HepG2 (cell line): ENCODE data around the gene SLC12A5. TPM values are rescaled to one million over a fixed set of nuclear protein-coding genes. Genes with fewer than 3 reads are reported as not detected.

Source experiments
- ARID2 ChIP-seq: sonication (generic); formaldehyde crosslinking; IDR thresholded peaks from 2 replicates; pipeline ENCODE4 v1.8.1; 2022; ENCODE audit warnings: mild to moderate bottlenecking, missing genetic modification reagents, borderline replicate concordance
- ATF2 ChIP-seq: sonication (generic); formaldehyde crosslinking; IDR thresholded peaks from 2 replicates; pipeline ENCODE4 v1.4.0; 2020; ENCODE audit warnings: missing genetic modification reagents
- ATF4 ChIP-seq, 2 experiments: fragments of 450-650 bp in 1 of 2; sonication (generic) in 1 of 2; formaldehyde crosslinking; IDR thresholded peaks; 2 replicates each; pipeline versions ENCODE4 v1.5.0 to v1.8.0; 2020 to 2022; ENCODE audit warnings: mild to moderate bottlenecking in 1 of 2, missing genetic modification reagents in 1 of 2
- BORCS8-MEF2B ChIP-seq: sonication (generic); formaldehyde crosslinking; IDR thresholded peaks from 2 replicates; pipeline ENCODE4 v1.8.0; 2022; ENCODE audit warnings: mild to moderate bottlenecking, missing genetic modification reagents
- FOXA3 ChIP-seq: IDR thresholded peaks from 2 replicates; pipeline ENCODE4 v1.6.1; 2016; ENCODE audit warnings: missing genetic modification reagents, missing compliant biosample characterization
- FOXK2 ChIP-seq: fragments of 450-650 bp; IDR thresholded peaks from 2 replicates; pipeline ENCODE4 v1.6.1; 2016
- HIVEP1 ChIP-seq: sonication (generic); formaldehyde crosslinking; IDR thresholded peaks from 2 replicates; pipeline ENCODE4 v1.4.0; 2020; ENCODE audit warnings: mild to moderate bottlenecking, missing genetic modification reagents
- KLF15 ChIP-seq: sonication (generic); formaldehyde crosslinking; IDR thresholded peaks from 2 replicates; pipeline ENCODE4 v1.8.1; 2023; ENCODE audit warnings: borderline replicate concordance, mild to moderate bottlenecking, inconsistent platforms, missing genetic modification reagents, mixed read lengths
- MAFG ChIP-seq: sonication (generic); formaldehyde crosslinking; IDR thresholded peaks from 2 replicates; pipeline ENCODE4 v1.5.1; 2020; ENCODE audit warnings: mild to moderate bottlenecking, missing genetic modification reagents
- NFATC3 ChIP-seq: sonication (generic); formaldehyde crosslinking; IDR thresholded peaks from 2 replicates; pipeline ENCODE4 v1.5.1; 2020; ENCODE audit warnings: mild to moderate bottlenecking, missing genetic modification reagents
- NFKBIZ ChIP-seq: IDR thresholded peaks from 2 replicates; pipeline ENCODE4 v1.6.1; 2018; ENCODE audit warnings: missing genetic modification reagents, missing compliant biosample characterization
- PAF1 ChIP-seq: IDR thresholded peaks from 2 replicates; pipeline ENCODE4 v1.6.1; 2016; ENCODE audit warnings: missing genetic modification reagents, missing compliant biosample characterization
- POLR2AphosphoS2 ChIP-seq: IDR thresholded peaks from 2 replicates; pipeline ENCODE4 v1.6.1; 2011; ENCODE audit warnings: low read depth, low read length, improper control_type of control experiment
- RAD51 ChIP-seq: fragments of 450-650 bp; IDR thresholded peaks from 2 replicates; pipeline ENCODE4 v1.6.1; 2016; ENCODE audit warnings: borderline replicate concordance
- RARA ChIP-seq: IDR thresholded peaks from 2 replicates; pipeline ENCODE4 v1.6.1; 2016; ENCODE audit warnings: missing genetic modification reagents, missing compliant biosample characterization
- RNF219 ChIP-seq: sonication (generic); formaldehyde crosslinking; IDR thresholded peaks from 2 replicates; pipeline ENCODE4 v1.5.0; 2020; ENCODE audit warnings: mild to moderate bottlenecking, missing genetic modification reagents
- THYN1 ChIP-seq: sonication (generic); formaldehyde crosslinking; IDR thresholded peaks from 2 replicates; pipeline ENCODE4 v1.8.1; 2023; ENCODE audit warnings: low read depth, mild to moderate bottlenecking, moderate library complexity, missing genetic modification reagents, borderline replicate concordance
- TSC22D2 ChIP-seq: sonication (generic); formaldehyde crosslinking; IDR thresholded peaks from 2 replicates; pipeline ENCODE4 v1.5.1; 2020; ENCODE audit warnings: missing genetic modification reagents, mild to moderate bottlenecking, borderline replicate concordance
- ZBTB3 ChIP-seq: sonication (generic); formaldehyde crosslinking; IDR thresholded peaks from 2 replicates; pipeline ENCODE4 v1.4.0; 2020; ENCODE audit warnings: low read depth, mild to moderate bottlenecking, moderate library complexity, missing genetic modification reagents, borderline replicate concordance
- ZBTB8A ChIP-seq: sonication (generic); formaldehyde crosslinking; IDR thresholded peaks from 2 replicates; pipeline ENCODE4 v1.4.0; 2020; ENCODE audit warnings: mild to moderate bottlenecking, low read depth, missing genetic modification reagents, borderline replicate concordance
- ZFY ChIP-seq: sonication (generic); formaldehyde crosslinking; IDR thresholded peaks from 2 replicates; pipeline ENCODE4 v1.4.0; 2020; ENCODE audit warnings: missing genetic modification reagents
- ZKSCAN5 ChIP-seq: sonication (generic); formaldehyde crosslinking; IDR thresholded peaks from 2 replicates; pipeline ENCODE4 v1.5.1; 2020; ENCODE audit warnings: mild to moderate bottlenecking, missing genetic modification reagents
- ZNF143 ChIP-seq: sonication (generic); formaldehyde crosslinking; IDR thresholded peaks from 2 replicates; pipeline ENCODE4 v1.4.0; 2020; ENCODE audit warnings: missing genetic modification reagents
- ZNF33A ChIP-seq: sonication (generic); formaldehyde crosslinking; IDR thresholded peaks from 2 replicates; pipeline ENCODE4 v1.5.1; 2020; ENCODE audit warnings: missing genetic modification reagents, mild to moderate bottlenecking, moderate library complexity, borderline replicate concordance
- ZNF468 ChIP-seq: sonication (generic); formaldehyde crosslinking; IDR thresholded peaks from 2 replicates; pipeline ENCODE4 v1.8.0; 2022; ENCODE audit warnings: mild to moderate bottlenecking, moderate library complexity, missing genetic modification reagents
- ZNF790 ChIP-seq: sonication (generic); formaldehyde crosslinking; IDR thresholded peaks from 2 replicates; pipeline ENCODE4 v1.8.0; 2022; ENCODE audit warnings: missing genetic modification reagents, mild to moderate bottlenecking, borderline replicate concordance
- polyA plus RNA-seq, 8 experiments: library from polyadenylated mRNA; depleted of rRNA in 3 of 8; stranded (reverse) in 7 of 8; unstranded in 1 of 8; fragments of >200 nt; fragmentation: Illumina TruSeq in 4 of 8; extraction: Trizol in 4 of 8; gene quantifications; 2 replicates each; pipeline versions ENCODE4 v1.2.1 to v1.2.3, GENCODE V29; 2011 to 2016; ENCODE audit warnings: low read depth in 4 of 8, missing spikeins in 1 of 8, mixed read lengths in 1 of 8; ENCODE audit not compliant: insufficient read depth in 1 of 8
- total RNA-seq, 5 experiments: library from RNA; depleted of rRNA; stranded (reverse); fragments of >200 nt; fragmentation: Illumina TruSeq; extraction: Trizol; gene quantifications; 2 replicates each; pipeline ENCODE4 v1.2.3, GENCODE V29; 2016; ENCODE audit warnings: low read depth in 1 of 5

SLC12A5 gene
- total and polyA plus RNA-seq, 2 of the 13 experiments (the other 11 are each of a cell fraction or from before 2014, with no cell fraction given) = 4.3 to 5.4 TPM

GRCh38 chr20:46040902-46041535 is 12.0 kb downstream of the SLC12A5 start (continued):
- TF ChIP-seq ATF2 (CRISPR knock-in tag) (peak; percentile 87; the same call in 1 of the 2 replicates), KLF15 (peak; percentile 90; the same call in 1 of the 2 replicates), RNF219 (CRISPR knock-in tag) (peak; percentile 79; the same call in 1 of the 2 replicates), ZNF790 (peak; percentile 85; the same call in 1 of the 2 replicates), RARA (peak; percentile 83), HIVEP1 (CRISPR knock-in tag) (peak; percentile 35; the same call in 1 of the 2 replicates), POLR2AphosphoS2 (no peak), ATF4 (CRISPR knock-in tag; IDR thresholded peaks at IDR 0.05) (peak in 1 of 2 experiments; percentile 30; a peak in 1 of 4 replicates), THYN1 (CRISPR knock-in tag) (0 out of 2 replicates have a peak, but pooled peaks have one; percentile 49), BORCS8-MEF2B (peak; percentile 98), RAD51 (no peak), NFKBIZ (CRISPR knock-in tag) (peak; percentile 95), ZNF33A (no peak), ARID2 (no peak), ZFY (CRISPR knock-in tag) (peak; percentile 56), ZBTB3 (CRISPR knock-in tag) (no peak), ZNF468 (CRISPR knock-in tag) (no peak), FOXK2 (no peak), PAF1 (CRISPR knock-in tag) (no peak), ZNF143 (no peak), FOXA3 (peak; percentile 51; the same call in 1 of the 2 replicates), TSC22D2 (CRISPR knock-in tag) (peak; percentile 99), ZBTB8A (CRISPR knock-in tag) (0 out of 2 replicates have a peak, but pooled peaks have one; percentile 32), NFATC3 (0 out of 2 replicates have a peak, but pooled peaks have one; percentile 62), ZKSCAN5 (CRISPR knock-in tag) (no peak), MAFG (CRISPR knock-in tag) (no peak)
